ENCODE results near the gene PDCD1. TPM values are rescaled to one million over a fixed set of nuclear protein-coding genes. Genes with fewer than 3 reads are reported as not detected.

The PDCD1 gene
- total and polyA plus RNA-seq, 2 of the 13 experiments (the other 11 are each of a cell fraction or from before 2014, with no cell fraction given): 0.04 TPM; not detected in 1

DNA sequence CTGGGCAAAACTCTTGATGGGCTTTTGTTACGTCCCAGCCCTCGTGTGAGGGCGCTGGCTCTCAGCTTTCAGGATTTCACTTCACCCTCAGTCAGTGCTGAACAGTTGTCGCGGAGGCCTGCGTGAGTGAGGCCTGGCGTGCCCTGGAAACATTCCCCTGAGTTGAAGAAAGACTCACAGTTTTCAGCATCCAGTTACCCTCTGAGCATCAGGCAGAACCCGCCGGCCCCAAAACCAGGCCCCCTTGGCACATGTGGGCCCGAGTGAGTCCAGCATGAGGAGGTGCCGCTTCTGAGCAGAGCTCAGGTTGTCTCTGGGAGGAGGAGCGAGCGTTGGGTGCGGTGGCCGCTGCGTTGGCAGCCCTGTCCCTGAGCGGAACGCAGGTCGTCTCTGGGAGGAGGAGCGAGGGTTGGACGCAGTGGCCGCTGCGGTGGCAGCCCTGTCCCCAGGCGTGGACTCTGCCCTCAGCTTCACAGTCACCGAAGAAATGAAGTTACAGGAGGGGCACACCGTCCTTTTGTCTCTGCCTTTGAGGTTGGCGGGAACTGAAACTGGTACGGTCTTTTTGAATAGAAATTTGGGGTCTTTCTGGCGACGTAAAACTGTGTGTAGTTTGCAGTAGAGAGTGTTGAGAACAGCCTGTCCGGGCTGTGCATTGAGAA, 49.8 kb downstream of the PDCD1 start, which contains the start of gene NEU4 (continued):
- TF ChIP-seq, protein P1, sequence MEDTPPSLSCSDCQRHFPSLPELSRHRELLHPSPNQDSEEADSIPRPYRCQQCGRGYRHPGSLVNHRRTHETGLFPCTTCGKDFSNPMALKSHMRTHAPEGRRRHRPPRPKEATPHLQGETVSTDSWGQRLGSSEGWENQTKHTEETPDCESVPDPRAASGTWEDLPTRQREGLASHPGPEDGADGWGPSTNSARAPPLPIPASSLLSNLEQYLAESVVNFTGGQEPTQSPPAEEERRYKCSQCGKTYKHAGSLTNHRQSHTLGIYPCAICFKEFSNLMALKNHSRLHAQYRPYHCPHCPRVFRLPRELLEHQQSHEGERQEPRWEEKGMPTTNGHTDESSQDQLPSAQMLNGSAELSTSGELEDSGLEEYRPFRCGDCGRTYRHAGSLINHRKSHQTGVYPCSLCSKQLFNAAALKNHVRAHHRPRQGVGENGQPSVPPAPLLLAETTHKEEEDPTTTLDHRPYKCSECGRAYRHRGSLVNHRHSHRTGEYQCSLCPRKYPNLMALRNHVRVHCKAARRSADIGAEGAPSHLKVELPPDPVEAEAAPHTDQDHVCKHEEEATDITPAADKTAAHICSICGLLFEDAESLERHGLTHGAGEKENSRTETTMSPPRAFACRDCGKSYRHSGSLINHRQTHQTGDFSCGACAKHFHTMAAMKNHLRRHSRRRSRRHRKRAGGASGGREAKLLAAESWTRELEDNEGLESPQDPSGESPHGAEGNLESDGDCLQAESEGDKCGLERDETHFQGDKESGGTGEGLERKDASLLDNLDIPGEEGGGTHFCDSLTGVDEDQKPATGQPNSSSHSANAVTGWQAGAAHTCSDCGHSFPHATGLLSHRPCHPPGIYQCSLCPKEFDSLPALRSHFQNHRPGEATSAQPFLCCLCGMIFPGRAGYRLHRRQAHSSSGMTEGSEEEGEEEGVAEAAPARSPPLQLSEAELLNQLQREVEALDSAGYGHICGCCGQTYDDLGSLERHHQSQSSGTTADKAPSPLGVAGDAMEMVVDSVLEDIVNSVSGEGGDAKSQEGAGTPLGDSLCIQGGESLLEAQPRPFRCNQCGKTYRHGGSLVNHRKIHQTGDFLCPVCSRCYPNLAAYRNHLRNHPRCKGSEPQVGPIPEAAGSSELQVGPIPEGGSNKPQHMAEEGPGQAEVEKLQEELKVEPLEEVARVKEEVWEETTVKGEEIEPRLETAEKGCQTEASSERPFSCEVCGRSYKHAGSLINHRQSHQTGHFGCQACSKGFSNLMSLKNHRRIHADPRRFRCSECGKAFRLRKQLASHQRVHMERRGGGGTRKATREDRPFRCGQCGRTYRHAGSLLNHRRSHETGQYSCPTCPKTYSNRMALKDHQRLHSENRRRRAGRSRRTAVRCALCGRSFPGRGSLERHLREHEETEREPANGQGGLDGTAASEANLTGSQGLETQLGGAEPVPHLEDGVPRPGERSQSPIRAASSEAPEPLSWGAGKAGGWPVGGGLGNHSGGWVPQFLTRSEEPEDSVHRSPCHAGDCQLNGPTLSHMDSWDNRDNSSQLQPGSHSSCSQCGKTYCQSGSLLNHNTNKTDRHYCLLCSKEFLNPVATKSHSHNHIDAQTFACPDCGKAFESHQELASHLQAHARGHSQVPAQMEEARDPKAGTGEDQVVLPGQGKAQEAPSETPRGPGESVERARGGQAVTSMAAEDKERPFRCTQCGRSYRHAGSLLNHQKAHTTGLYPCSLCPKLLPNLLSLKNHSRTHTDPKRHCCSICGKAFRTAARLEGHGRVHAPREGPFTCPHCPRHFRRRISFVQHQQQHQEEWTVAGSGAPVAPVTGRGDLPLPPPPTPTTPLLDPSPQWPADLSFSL (CRISPR knock-in tag; IDR thresholded peaks at IDR 0.05): no peak; the same call in 1 of the 2 replicates
- TF ChIP-seq ZNF558 (CRISPR knock-in tag; IDR thresholded peaks at IDR 0.05; ENCODE audit: borderline replicate concordance) (peak; percentile 37; the same call in 1 of the 2 replicates), ZFP62 (CRISPR knock-in tag; IDR thresholded peaks at IDR 0.05) (no peak), FOXK2 (IDR thresholded peaks at IDR 0.05) (no peak), RFX3 (CRISPR knock-in tag; IDR thresholded peaks at IDR 0.05) (no peak), ZC3H13 (CRISPR knock-in tag; IDR thresholded peaks at IDR 0.05) (peak; percentile 93; the same call in 1 of the 2 replicates), HDAC1 (CRISPR knock-in tag; IDR thresholded peaks at IDR 0.05) (peak; percentile 94), FOXK1 (CRISPR knock-in tag; IDR thresholded peaks at IDR 0.05; ENCODE audit: borderline replicate concordance, low read depth) (peak; percentile 23; the same call in 1 of the 2 replicates), ETV6 (CRISPR knock-in tag; conservative IDR thresholded peaks at IDR 0.05) (peak; percentile 62; the same call in 1 of the 2 replicates), KDM1A (CRISPR knock-in tag; IDR thresholded peaks at IDR 0.05) (peak; percentile 88), STAT5B (CRISPR knock-in tag; IDR thresholded peaks at IDR 0.05) (0 out of 2 replicates have a peak, but pooled peaks have one; percentile 23), ZBTB7A (CRISPR knock-in tag; IDR thresholded peaks at IDR 0.05) (peak; percentile 67; the same call in 1 of the 2 replicates), ELF4 (CRISPR knock-in tag; IDR thresholded peaks at IDR 0.05; ENCODE audit: borderline replicate concordance) (no peak; the same call in 1 of the 2 replicates)
- TF ChIP-seq, protein P2, sequence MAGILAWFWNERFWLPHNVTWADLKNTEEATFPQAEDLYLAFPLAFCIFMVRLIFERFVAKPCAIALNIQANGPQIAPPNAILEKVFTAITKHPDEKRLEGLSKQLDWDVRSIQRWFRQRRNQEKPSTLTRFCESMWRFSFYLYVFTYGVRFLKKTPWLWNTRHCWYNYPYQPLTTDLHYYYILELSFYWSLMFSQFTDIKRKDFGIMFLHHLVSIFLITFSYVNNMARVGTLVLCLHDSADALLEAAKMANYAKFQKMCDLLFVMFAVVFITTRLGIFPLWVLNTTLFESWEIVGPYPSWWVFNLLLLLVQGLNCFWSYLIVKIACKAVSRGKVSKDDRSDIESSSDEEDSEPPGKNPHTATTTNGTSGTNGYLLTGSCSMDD (CRISPR knock-in tag; IDR thresholded peaks at IDR 0.05): 0 out of 2 replicates have a peak, but pooled peaks have one; percentile 31
- TF ChIP-seq, protein P3, sequence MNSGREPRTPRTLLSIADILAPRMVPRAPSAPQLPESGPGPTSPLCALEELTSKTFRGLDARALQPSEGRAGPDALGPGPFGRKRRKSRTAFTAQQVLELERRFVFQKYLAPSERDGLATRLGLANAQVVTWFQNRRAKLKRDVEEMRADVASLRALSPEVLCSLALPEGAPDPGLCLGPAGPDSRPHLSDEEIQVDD (CRISPR knock-in tag; IDR thresholded peaks at IDR 0.05; ENCODE audit: borderline replicate concordance): peak; percentile 65; the same call in 1 of the 2 replicates
- TF ChIP-seq, protein P4, sequence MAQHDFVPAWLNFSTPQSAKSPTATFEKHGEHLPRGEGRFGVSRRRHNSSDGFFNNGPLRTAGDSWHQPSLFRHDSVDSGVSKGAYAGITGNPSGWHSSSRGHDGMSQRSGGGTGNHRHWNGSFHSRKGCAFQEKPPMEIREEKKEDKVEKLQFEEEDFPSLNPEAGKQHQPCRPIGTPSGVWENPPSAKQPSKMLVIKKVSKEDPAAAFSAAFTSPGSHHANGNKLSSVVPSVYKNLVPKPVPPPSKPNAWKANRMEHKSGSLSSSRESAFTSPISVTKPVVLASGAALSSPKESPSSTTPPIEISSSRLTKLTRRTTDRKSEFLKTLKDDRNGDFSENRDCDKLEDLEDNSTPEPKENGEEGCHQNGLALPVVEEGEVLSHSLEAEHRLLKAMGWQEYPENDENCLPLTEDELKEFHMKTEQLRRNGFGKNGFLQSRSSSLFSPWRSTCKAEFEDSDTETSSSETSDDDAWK (CRISPR knock-in tag; IDR thresholded peaks at IDR 0.05): no peak
- TF ChIP-seq, protein P5, sequence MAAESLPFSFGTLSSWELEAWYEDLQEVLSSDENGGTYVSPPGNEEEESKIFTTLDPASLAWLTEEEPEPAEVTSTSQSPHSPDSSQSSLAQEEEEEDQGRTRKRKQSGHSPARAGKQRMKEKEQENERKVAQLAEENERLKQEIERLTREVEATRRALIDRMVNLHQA (CRISPR knock-in tag; IDR thresholded peaks at IDR 0.05): no peak
- TF ChIP-seq, protein P6, sequence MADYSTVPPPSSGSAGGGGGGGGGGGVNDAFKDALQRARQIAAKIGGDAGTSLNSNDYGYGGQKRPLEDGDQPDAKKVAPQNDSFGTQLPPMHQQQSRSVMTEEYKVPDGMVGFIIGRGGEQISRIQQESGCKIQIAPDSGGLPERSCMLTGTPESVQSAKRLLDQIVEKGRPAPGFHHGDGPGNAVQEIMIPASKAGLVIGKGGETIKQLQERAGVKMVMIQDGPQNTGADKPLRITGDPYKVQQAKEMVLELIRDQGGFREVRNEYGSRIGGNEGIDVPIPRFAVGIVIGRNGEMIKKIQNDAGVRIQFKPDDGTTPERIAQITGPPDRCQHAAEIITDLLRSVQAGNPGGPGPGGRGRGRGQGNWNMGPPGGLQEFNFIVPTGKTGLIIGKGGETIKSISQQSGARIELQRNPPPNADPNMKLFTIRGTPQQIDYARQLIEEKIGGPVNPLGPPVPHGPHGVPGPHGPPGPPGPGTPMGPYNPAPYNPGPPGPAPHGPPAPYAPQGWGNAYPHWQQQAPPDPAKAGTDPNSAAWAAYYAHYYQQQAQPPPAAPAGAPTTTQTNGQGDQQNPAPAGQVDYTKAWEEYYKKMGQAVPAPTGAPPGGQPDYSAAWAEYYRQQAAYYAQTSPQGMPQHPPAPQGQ (CRISPR knock-in tag; IDR thresholded peaks at IDR 0.05; ENCODE audit: borderline replicate concordance): no peak; the same call in 1 of the 2 replicates
